Naive B cell (primary cell): ENCODE data around the gene SND1. TPM values are rescaled to one million over a fixed set of nuclear protein-coding genes. Genes with fewer than 3 reads are reported as not detected.

Source experiments
- ATAC-seq, 2 donors: fragments of 150-1000 bp; cut with Tn5 transposase; 2 replicates each; pipeline ENCODE4 v1.10.0; 2021; ENCODE audit warnings: low read depth in 2 of 2, mild to moderate bottlenecking in 2 of 2, moderate library complexity in 2 of 2
- DNase-seq: peaks from one replicate; pipeline ENCODE4 v3.0.0; 2022
- H3K27ac Mint-ChIP-seq, 6 donors: one replicate each; pipeline ENCODE4 v1.8.0; 2020 to 2022; ENCODE audit warnings: mild to moderate bottlenecking in 6 of 6, mixed read lengths in 6 of 6, moderate library complexity in 5 of 6, inconsistent platforms in 2 of 6
- H3K27me3 Mint-ChIP-seq, 3 donors: one replicate each; pipeline ENCODE4 v1.8.0; 2021 to 2022; ENCODE audit warnings: mixed read lengths in 3 of 3, mild to moderate bottlenecking in 1 of 3
- H3K36me3 Mint-ChIP-seq, 2 donors: one replicate each; pipeline ENCODE4 v1.8.0; 2020 to 2022; ENCODE audit warnings: mixed read lengths in 2 of 2, inconsistent platforms in 1 of 2, mild to moderate bottlenecking in 1 of 2
- H3K4me1 Mint-ChIP-seq, 3 donors: one replicate each; pipeline ENCODE4 v1.8.0; 2020 to 2022; ENCODE audit warnings: mixed read lengths in 3 of 3, inconsistent platforms in 1 of 3, mild to moderate bottlenecking in 1 of 3, moderate library complexity in 1 of 3
- H3K4me3 Mint-ChIP-seq, 8 donors: one replicate each; pipeline ENCODE4 v1.8.0; 2020 to 2022; ENCODE audit warnings: mild to moderate bottlenecking in 8 of 8, mixed read lengths in 8 of 8, moderate library complexity in 8 of 8, inconsistent platforms in 2 of 8
- H3K9me3 Mint-ChIP-seq, 7 donors: one replicate each; pipeline ENCODE4 v1.8.0; 2020 to 2022; ENCODE audit warnings: mixed read lengths in 7 of 7, mild to moderate bottlenecking in 5 of 7, inconsistent platforms in 2 of 7, moderate library complexity in 1 of 7
- polyA plus RNA-seq, 6 donors: library from polyadenylated mRNA; unstranded; fragments of 300-500 nt; fragmentation: Illumina TruSeq; gene quantifications; one replicate each; pipeline ENCODE4 v1.2.3, GENCODE V29; 2021; ENCODE audit warnings: low read depth in 6 of 6

Gene SND1
- polyA plus RNA-seq, 6 donors from 2014 or later = 50.6 to 83.1 (median 74.2) TPM

DNA sequence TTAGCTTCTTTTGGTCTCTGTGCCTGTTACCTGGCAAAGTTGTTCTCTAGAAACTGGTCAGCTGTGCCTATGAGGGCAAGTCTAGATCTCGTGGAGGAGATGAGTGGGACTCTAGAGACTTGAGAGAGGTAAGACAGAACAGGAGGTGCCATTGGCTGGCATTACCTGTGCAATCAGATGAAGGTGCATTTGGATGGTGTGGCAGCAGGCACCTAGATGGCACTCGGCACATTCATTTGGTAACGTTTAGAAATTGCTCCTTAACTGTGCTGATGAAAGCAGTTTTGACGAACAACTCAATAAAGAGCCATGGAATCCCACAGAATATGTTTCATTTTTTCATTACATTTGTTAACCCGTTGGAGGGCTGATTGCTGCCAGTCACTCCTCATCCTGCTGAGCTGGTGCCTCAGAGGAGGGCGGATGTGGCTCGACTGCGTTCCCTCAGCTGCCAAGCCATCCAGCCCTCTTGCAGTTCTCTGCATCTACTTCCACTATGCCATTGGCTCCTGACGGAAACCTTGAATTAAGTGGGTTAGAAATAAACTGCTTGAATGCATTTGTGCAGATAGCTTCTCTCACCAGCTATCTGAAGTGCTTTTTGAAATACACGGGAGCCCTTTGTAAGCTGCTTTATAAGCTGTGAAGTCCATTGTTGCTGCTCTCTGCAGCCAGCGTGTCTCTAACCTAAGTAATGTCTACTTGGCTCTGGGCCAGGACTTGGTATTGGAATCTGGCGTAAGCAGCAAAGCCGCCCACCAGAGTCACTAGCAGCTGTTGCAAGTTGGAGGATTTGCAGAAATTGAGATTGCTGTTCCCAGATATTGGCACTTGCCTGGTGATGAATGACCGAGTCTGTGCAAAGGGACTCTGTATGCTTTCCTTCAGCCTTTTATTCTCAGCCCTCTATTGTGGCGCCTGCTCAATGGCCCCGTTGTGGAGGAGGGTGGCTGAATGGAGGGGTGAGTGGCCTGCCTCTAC is 291.8 kb downstream of the SND1 start:
- no peaks in the 10 kb centered on the region for H3K27me3 Mint-ChIP-seq
- H3K36me3 Mint-ChIP-seq = peaks cover 0 to 25% of the 10 kb centered on the region in 2 donors
- DNase-seq (no peak), ATAC-seq (no peak)
- H3K4me1 Mint-ChIP-seq = peaks cover 6 to 15% (median 15%) of the 10 kb centered on the region in 3 donors
- H3K9me3 Mint-ChIP-seq = no peaks in the 10 kb centered on the region
- no peak overlapping the region for H3K27ac Mint-ChIP-seq
- H3K4me3 Mint-ChIP-seq = no peak overlapping the region

DNA sequence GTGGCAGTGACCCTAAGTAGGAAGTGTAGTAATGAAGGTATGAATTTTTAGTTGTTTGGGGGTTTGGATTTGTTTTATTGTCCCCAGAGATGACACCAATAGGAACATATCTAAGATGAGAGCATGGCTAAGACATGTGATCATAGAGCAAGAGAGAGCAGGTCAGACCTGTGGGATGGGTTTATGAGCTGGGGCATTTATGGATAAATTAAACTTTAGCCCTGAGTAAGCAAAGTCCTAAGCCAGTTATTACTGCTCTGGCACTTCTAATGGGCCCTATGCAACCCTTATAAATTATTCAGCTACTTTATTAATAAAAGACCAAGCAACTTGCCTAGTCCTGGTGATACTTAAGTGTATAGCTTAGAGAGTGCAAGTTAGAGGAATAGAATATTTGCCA is 294.1 kb downstream of the SND1 start:
- Mint-ChIP-seq H3K4me3 (no peak overlapping the region), H3K36me3 (peaks cover 0 to 27% of the 10 kb centered on the region in 2 donors), H3K9me3 (no peaks in the 10 kb centered on the region), H3K27me3 (no peaks in the 10 kb centered on the region), H3K27ac (no peak overlapping the region), H3K4me1 (peaks cover 6 to 15% (median 13%) of the 10 kb centered on the region in 3 donors)
- DNase-seq (no peak), ATAC-seq (no peak)

DNA sequence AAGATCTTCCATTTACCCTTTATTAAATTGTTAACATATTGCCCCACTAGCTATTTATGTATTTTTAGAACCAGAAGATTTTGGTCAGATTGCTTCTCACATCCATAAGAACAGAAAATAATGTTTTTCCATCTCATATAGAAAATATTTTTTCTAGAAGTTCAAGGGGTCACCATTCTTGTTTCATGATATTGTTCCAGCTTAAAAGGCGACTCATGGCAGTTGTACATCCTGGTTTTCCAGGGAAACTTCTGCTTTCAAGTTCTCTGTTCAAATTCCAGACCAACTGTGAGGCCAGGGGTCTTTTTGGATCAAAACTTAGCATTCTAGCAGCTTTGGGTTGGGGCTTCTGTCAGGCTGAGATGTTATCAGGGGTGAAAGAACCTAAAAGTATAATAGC is 294.9 kb downstream of the SND1 start:
- no peak overlapping the region for H3K27ac Mint-ChIP-seq
- peaks cover 5 to 8% (median 6%) of the 10 kb centered on the region in 3 donors for H3K4me1 Mint-ChIP-seq
- H3K27me3 Mint-ChIP-seq = no peaks in the 10 kb centered on the region
- no peak overlapping the region for H3K4me3 Mint-ChIP-seq
- no peak for ATAC-seq
- H3K9me3 Mint-ChIP-seq = no peaks in the 10 kb centered on the region
- peaks cover 0 to 27% of the 10 kb centered on the region in 2 donors for H3K36me3 Mint-ChIP-seq
- DNase-seq = no peak

DNA sequence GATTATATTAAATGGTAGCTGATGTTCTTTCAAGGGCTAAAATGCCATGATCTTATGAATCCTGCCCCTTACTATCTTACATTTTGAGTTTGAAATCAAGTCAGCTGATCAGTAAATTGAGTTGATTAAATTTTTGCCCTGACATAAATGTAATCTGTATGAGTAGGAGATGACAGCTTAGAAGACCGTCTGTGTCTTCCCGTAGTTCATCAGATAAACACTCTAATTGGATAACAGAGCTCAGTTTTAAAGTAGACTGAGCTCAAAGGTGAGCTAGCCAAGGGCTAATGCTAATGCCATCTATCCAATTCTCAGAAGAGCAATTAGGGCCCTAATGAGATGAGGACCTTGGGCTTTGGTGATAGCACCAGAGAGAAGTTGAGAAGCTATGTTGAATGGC is 296.3 kb downstream of the SND1 start:
- ATAC-seq (no peak), DNase-seq (no peak)
- no peaks in the 10 kb centered on the region for H3K9me3 Mint-ChIP-seq
- H3K36me3 Mint-ChIP-seq = peaks cover 1 to 25% of the 10 kb centered on the region in 2 donors
- no peaks in the 10 kb centered on the region for H3K27me3 Mint-ChIP-seq
- no peak overlapping the region for H3K4me3 Mint-ChIP-seq
- peaks cover 6 to 8% (median 6%) of the 10 kb centered on the region in 3 donors for H3K4me1 Mint-ChIP-seq
- H3K27ac Mint-ChIP-seq = no peak overlapping the region

DNA sequence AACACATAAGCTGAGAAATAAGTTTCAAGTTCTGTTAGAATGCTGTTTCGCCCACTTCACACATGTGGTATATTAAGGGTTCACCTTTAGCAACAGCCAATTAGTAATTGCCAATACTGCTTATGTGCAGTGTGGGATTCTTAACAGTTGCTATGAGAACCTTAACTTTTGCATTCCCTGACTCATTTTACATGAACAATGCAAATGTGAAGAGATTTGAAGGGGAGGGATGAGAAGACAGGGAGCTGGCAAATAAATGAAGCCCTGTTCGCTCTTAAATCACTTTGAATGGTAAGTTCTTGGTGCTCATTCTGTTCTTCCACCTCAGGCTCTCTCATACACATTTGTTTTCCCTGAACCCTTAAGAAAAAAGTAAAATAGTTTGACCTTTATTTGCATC is 296.9 kb downstream of the SND1 start:
- Mint-ChIP-seq H3K36me3 (peaks cover 5 to 24% of the 10 kb centered on the region in 2 donors), H3K4me1 (peaks cover 6 to 11% (median 8%) of the 10 kb centered on the region in 3 donors), H3K27me3 (no peaks in the 10 kb centered on the region), H3K9me3 (no peaks in the 10 kb centered on the region), H3K27ac (no peak overlapping the region), H3K4me3 (no peak overlapping the region)
- DNase-seq (no peak), ATAC-seq (no peak)

DNA sequence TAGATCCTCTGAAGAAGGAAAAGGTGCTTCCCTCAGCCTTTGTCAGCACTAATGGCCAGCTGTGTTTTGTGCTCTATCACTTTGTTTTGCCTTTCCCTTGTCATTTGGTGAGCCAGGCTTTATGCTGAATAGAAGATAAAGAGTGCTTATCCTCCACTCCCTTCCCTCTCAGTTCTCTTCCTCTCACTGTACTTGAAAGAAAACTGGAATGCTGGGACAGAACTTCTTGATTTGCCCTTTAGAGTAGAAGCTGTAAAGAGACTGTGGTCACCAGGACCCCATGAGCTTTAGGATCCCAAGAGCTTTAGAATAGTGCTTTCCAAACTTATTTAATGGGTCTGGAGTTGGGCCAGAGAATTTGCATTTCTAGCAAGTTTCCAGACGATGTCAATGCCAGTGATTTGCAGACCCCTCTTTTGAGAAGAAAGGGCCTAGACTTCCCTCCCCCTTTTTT is 297.8 kb downstream of the SND1 start:
- no peak overlapping the region for H3K4me3 Mint-ChIP-seq
- ATAC-seq (no peak), DNase-seq (no peak)
- peaks cover 5 to 17% of the 10 kb centered on the region in 2 donors for H3K36me3 Mint-ChIP-seq
- H3K27ac Mint-ChIP-seq = no peak overlapping the region
- H3K27me3 Mint-ChIP-seq = no peaks in the 10 kb centered on the region
- peaks cover 6 to 11% (median 8%) of the 10 kb centered on the region in 3 donors for H3K4me1 Mint-ChIP-seq
- H3K9me3 Mint-ChIP-seq = no peaks in the 10 kb centered on the region

DNA sequence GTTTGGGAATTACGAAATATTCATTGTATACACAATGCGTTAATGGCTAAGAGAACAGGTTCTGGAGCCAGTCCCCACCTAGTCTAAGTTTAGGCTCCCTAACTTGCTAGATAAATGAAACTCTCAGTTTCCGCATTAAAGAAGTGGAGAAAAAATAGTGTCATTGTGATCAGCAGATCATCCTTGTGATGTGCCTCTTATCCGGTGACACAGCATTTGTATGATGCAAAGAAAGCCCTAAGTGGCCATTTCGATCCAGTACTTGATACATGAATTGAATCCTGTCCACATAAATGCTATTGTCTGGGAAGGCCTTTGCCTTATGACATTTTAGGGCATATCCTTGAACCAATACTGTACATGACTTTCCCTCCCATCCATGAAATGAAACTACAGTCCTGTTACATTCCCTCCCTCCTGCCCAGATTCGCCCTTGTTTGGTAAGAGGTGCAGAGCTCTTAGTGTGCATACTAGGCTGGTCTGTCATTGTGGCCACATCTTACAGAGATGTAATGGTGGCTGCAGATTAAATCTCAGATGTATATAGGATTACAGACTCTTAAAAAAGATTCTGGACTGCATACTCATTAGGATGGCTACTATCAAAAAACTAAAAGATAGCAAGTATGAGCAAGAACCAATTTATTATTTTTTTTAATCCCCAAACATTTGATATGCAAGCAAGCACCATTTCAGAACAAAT is 298.4 kb downstream of the SND1 start:
- H3K27ac Mint-ChIP-seq = peak overlapping the region in 1 of 6 donors; percentile 38
- peaks cover 5 to 17% of the 10 kb centered on the region in 2 donors for H3K36me3 Mint-ChIP-seq

DNA sequence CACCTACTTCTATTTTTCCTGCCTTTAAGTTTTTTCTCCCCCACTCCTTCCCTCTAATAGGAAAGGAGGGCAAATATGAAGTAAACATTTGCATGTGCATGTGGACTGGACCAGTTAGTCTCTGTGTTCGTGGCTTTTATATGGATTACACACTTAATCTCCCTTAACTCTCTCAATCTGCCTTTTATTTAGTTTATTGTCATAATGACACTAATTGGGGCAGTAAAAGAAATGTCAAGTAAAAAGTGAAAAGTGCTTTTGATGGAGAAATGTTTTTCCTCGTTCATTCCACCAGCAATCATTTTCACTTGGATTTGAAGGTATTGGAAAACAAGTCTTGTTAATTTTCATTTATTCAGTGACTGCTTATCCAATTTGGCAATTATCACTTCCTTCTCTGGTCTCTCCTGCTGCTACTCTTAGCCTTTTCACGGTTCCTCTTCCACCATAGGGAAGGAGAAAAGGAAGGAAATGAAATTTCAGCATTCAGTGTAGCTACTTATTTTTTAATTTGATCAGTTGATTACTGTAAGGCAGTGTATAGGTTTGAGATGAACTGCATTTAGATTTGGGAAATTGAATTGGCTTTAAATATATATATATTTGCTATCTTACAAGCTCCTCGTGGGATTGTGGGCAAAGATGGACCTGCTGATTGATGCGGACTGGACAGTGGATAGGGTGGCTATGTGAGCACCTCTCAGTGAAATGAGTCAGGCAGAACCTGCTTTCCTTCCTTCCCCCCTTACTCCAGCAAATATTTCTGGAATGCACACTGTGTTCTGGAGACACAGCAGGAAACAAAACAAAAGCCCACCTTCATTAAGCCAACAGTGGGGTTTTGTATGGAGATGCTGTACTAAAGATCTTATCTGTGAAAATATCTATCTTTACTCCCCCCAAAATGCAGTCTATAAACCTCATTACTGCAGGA is 301.7 kb downstream of the SND1 start:
- no peak overlapping the region for H3K4me3 Mint-ChIP-seq
- no peak for ATAC-seq

More for the DNA sequence above, 298.4 kb downstream of the SND1 start:
- DNase-seq (no peak), ATAC-seq (no peak)
- Mint-ChIP-seq H3K4me3 (no peak overlapping the region), H3K27me3 (no peaks in the 10 kb centered on the region), H3K4me1 (peaks cover 6 to 11% (median 8%) of the 10 kb centered on the region in 3 donors), H3K9me3 (no peaks in the 10 kb centered on the region)

DNA sequence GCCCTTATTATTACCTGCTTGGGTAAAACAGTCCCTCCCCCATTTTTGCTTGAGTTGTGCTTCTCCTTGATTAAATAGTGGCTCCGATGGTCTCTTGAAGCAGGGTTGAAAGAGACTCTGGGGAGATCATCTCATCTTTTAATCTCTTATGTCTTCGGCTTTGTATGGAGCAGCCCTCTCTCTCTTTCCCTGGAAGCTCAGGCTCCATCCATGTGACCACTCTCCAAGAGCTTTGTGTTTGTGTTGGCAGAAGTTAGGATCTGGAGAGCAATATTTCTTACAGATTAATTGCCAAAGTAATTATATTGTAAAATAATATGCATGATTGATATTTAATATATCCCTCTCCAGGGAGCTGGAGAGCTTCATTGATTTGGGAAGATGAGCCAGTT is 302.4 kb downstream of the SND1 start:
- Mint-ChIP-seq H3K4me1 (peaks cover 3 to 10% (median 3%) of the 10 kb centered on the region in 3 donors), H3K27ac (no peak overlapping the region), H3K36me3 (peaks cover 5 to 7% of the 10 kb centered on the region in 2 donors), H3K4me3 (no peak overlapping the region), H3K27me3 (no peaks in the 10 kb centered on the region), H3K9me3 (no peaks in the 10 kb centered on the region)
- DNase-seq = no peak
- no peak for ATAC-seq

More for the DNA sequence above, 301.7 kb downstream of the SND1 start:
- peaks cover 0 to 8% (median 2%) of the 10 kb centered on the region in 3 donors for H3K4me1 Mint-ChIP-seq
- no peaks in the 10 kb centered on the region for H3K9me3 Mint-ChIP-seq
- DNase-seq = no peak
- H3K27ac Mint-ChIP-seq = peak overlapping the region in 5 of 6 donors; percentile 9 to 87 (median 60)
- no peaks in the 10 kb centered on the region for H3K27me3 Mint-ChIP-seq
- H3K36me3 Mint-ChIP-seq = peaks cover 5 to 11% of the 10 kb centered on the region in 2 donors

DNA sequence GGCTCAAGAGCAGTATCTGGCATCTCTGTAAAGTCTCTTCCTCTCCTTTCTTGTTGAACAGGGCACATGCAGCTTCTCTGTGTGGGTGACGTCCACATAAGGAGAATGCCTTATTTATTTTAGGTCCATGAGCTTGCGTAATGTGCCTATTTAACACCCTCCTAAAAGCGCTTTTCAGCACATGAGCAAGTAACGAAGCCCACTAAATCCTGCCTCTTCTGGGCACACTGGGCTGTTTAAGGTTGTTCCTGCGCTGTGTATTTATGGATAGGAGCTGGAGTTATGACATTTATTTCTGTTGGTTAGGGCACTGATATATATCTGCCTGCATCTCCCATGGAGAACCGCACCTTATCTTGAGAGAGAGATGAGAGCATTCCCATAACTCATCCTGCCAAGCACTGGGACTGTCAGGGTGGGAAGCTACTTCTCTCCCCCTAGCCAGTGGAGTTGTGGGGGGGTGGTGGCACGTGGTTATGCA is 303.1 kb downstream of the SND1 start:
- Mint-ChIP-seq H3K4me1 (peaks cover 7 to 17% (median 10%) of the 10 kb centered on the region in 3 donors), H3K27me3 (no peaks in the 10 kb centered on the region), H3K27ac (no peak overlapping the region), H3K4me3 (no peak overlapping the region), H3K36me3 (peaks cover 4 to 13% of the 10 kb centered on the region in 2 donors), H3K9me3 (no peaks in the 10 kb centered on the region)
- DNase-seq (no peak), ATAC-seq (no peak)

DNA sequence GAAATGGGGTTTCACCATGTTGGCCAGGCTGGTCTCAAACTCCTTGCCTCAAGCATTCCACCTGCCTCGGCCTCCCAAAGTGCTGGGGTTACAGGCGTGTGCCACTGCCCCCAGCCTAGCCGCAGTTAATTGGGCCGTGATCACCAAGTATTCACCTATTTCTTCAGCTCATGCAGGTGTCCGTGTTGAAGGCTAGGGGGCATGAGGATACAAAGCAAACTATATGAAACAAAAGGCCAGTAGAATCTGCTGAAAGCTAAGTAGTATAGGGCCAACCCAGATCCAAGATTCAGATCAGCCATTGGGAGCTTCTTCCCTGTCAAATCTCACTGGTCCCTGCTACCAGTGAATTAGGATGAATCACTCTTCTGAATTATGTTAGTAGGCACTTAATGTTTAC is 305.9 kb downstream of the SND1 start:
- Mint-ChIP-seq H3K36me3 (peaks cover 7 to 13% of the 10 kb centered on the region in 2 donors), H3K4me3 (no peak overlapping the region), H3K27ac (peak overlapping the region in 1 of 6 donors; percentile 22), H3K4me1 (peaks cover 7 to 17% (median 14%) of the 10 kb centered on the region in 3 donors), H3K27me3 (no peaks in the 10 kb centered on the region), H3K9me3 (peaks cover 0 to 4% (median 2%) of the 10 kb centered on the region in 7 donors)
- DNase-seq (no peak), ATAC-seq (no peak)

DNA sequence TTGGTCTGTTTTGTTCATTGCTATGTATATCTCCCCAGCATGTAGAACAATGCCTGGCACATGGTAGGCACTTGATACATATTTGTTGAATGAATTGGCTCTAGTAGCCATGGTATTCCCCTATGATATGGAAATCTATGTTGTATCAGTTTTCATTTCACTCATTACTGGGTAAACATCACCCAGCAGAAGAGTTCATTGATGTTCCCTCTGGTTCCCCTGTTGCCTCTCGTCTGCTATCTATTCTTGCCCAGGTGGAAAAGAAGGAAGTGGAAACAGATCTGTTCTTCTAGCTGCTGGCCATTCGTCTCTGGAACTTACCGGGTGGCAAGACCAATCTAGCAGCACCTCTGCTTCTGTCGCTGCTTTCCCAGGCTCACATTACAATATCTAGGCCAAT is 307.8 kb downstream of the SND1 start:
- H3K4me3 Mint-ChIP-seq = no peak overlapping the region
- DNase-seq = no peak
- peaks cover 5 to 14% (median 9%) of the 10 kb centered on the region in 3 donors for H3K4me1 Mint-ChIP-seq
- H3K36me3 Mint-ChIP-seq = peaks cover 6 to 8% of the 10 kb centered on the region in 2 donors
- H3K27ac Mint-ChIP-seq = peak overlapping the region in 4 of 6 donors; percentile 1 to 51 (median 16)
- no peak for ATAC-seq
- peaks cover 0 to 6% (median 5%) of the 10 kb centered on the region in 7 donors for H3K9me3 Mint-ChIP-seq
- H3K27me3 Mint-ChIP-seq = no peaks in the 10 kb centered on the region
